ENCODE data around the gene DMTF1. TPM values are rescaled to one million over a fixed set of nuclear protein-coding genes. Genes with fewer than 3 reads are reported as not detected.

The DMTF1 gene
- polyA plus RNA-seq, 1 of the 3 experiments (the other 2 are of a cell fraction) = 108 TPM

DNA sequence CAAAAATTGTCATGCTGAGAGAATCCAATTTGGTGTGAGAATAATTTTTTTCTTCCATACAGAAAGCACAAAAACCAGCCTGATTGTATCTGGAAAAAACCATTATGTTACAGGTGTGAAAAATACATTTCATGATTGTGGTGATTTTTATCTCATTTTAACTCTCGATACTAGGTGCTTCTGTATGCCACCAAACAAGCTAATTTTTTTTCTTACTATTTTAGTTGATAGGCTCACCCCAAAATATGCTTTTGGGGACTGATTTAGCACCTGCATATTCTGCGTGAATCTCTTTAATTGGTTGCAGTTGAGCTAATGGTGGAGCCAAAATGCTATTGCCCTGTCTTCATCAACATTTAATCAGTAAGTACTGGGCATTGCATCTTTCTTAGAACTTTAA lies 1.9 kb downstream of the DMTF1 start:
- peaks cover 27 to 42% of the 10 kb centered on the region in 2 experiments; a peak in 3 of 4 replicates for H3K4me1 ChIP-seq (ENCODE audit: control insufficient read depth in 1 of 2, insufficient read depth in 2 of 2, low read depth in 1 of 2, low read length in 1 of 2)
- peak overlapping the region; percentile 96 to 99; a peak in 3 of 4 replicates for H3K27ac ChIP-seq (ENCODE audit: low read depth in 2 of 2, low read length in 1 of 2)

DNA sequence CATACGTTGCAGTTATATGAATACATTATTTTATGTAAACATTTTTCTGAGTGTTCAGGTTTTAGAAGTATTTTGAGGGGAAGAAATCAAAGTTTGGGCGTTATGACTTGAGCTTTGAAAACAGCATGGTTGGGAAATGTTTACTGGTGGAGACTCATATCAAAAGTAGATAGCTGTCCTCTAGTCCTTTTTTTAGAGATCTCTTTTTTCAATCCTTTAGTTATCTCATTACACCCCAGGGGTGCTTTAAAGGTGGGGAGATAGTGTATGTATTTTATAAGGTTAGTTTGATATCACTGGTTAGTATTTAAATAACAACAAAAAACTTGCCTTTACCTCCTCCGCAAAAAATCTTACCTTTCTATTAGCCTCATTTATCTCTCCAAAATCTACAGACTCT lies 2.3 kb downstream of the DMTF1 start:
- Histone ChIP-seq H3K9me2 (no peaks in the 10 kb centered on the region; the same call in 1 of the 2 replicates), H3K4me1 (ENCODE audit: control insufficient read depth in 1 of 2, insufficient read depth in 2 of 2, low read depth in 1 of 2, low read length in 1 of 2) (peaks cover 27 to 42% of the 10 kb centered on the region in 2 experiments; a peak in 3 of 4 replicates), H3F3A (replicated peaks; ENCODE audit: insufficient read depth) (peaks cover 32% of the 10 kb centered on the region), H2AFZ (ENCODE audit: low read depth) (no peak overlapping the region), H3K9ac (peak overlapping the region; percentile 96; the same call in 1 of the 2 replicates), H3K27me3 (ENCODE audit: insufficient read depth) (no peaks in the 10 kb centered on the region), H3K4me2 (peak overlapping the region; percentile 79), H3K9me3 (no peaks in the 10 kb centered on the region), H4K20me1 (ENCODE audit: insufficient read depth) (peaks cover 51% of the 10 kb centered on the region), H3K27ac (ENCODE audit: low read depth in 2 of 2, low read length in 1 of 2) (peak overlapping the region in 1 of 2 experiments; percentile 96; a peak in 1 of 4 replicates), H3K4me3 (ENCODE audit: low read depth in 2 of 2, low read length in 1 of 2) (peak overlapping the region; percentile 73 to 92), H3K79me2 (ENCODE audit: insufficient read depth) (peaks cover 68% of the 10 kb centered on the region), H3K36me3 (replicated peaks in 1 of 2; ENCODE audit: control insufficient read depth in 1 of 2, insufficient read depth in 2 of 2, low read length in 1 of 2) (peaks cover 35 to 36% of the 10 kb centered on the region in 2 experiments)
- no peak for DNase-seq
- ChIA-PET POLR2A (no interaction called here), CTCF (interaction anchor here (0.9 to 11.5 kb wide), 12 partner anchors 9 to 242 kb away, joined by 3 to 295 read pairs (median 6); partner anchors contain the start of genes ELAPOR2 and TMEM243)
- TF ChIP-seq, protein P1, sequence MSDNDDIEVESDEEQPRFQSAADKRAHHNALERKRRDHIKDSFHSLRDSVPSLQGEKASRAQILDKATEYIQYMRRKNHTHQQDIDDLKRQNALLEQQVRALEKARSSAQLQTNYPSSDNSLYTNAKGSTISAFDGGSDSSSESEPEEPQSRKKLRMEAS (IDR thresholded peaks at IDR 0.05; ENCODE audit: low read depth) = no peak
- TF ChIP-seq TAF1 (IDR thresholded peaks at IDR 0.05; ENCODE audit: borderline replicate concordance, low read depth, low read length) (no peak), MXI1 (IDR thresholded peaks at IDR 0.05; ENCODE audit: low read depth, low read length) (no peak), FOSL2 (IDR thresholded peaks at IDR 0.05; ENCODE audit: borderline replicate concordance, low read depth) (no peak), POLR2AphosphoS5 (IDR thresholded peaks at IDR 0.05; ENCODE audit: low read depth, low read length) (no peak), RCOR1 (IDR thresholded peaks at IDR 0.05; ENCODE audit: low read length) (no peak), RAD21 (IDR thresholded peaks at IDR 0.05; ENCODE audit: low read length) (no peak), NRF1 (IDR thresholded peaks at IDR 0.05; ENCODE audit: low read depth, low read length) (no peak), GABPA (IDR thresholded peaks at IDR 0.05; ENCODE audit: low read depth) (no peak), JUND (IDR thresholded peaks at IDR 0.05) (no peak), EP300 (IDR thresholded peaks at IDR 0.05; ENCODE audit: borderline replicate concordance in 1 of 2, low read depth in 1 of 2, low read length in 1 of 2) (no peak)
- TF ChIP-seq, protein P2, sequence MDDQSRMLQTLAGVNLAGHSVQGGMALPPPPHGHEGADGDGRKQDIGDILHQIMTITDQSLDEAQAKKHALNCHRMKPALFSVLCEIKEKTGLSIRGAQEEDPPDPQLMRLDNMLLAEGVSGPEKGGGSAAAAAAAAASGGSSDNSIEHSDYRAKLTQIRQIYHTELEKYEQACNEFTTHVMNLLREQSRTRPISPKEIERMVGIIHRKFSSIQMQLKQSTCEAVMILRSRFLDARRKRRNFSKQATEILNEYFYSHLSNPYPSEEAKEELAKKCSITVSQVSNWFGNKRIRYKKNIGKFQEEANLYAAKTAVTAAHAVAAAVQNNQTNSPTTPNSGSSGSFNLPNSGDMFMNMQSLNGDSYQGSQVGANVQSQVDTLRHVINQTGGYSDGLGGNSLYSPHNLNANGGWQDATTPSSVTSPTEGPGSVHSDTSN (IDR thresholded peaks at IDR 0.05) = no peak
- TF ChIP-seq, protein P3, sequence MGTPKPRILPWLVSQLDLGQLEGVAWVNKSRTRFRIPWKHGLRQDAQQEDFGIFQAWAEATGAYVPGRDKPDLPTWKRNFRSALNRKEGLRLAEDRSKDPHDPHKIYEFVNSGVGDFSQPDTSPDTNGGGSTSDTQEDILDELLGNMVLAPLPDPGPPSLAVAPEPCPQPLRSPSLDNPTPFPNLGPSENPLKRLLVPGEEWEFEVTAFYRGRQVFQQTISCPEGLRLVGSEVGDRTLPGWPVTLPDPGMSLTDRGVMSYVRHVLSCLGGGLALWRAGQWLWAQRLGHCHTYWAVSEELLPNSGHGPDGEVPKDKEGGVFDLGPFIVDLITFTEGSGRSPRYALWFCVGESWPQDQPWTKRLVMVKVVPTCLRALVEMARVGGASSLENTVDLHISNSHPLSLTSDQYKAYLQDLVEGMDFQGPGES (IDR thresholded peaks at IDR 0.05; ENCODE audit: low read depth, low read length) = no peak
- 54% methylated on average over 3 of the region's 3 CpGs for WGBS (ENCODE audit: low lambda C conversion rate)

More for the DNA sequence above, 1.9 kb downstream of the DMTF1 start:
- H3K4me3 ChIP-seq (ENCODE audit: low read depth in 2 of 2, low read length in 1 of 2) = peak overlapping the region; percentile 73 to 92
- peaks cover 32 to 33% of the 10 kb centered on the region in 2 experiments for H3K36me3 ChIP-seq (replicated peaks in 1 of 2; ENCODE audit: control insufficient read depth in 1 of 2, insufficient read depth in 2 of 2, low read length in 1 of 2)
- peak overlapping the region; percentile 79 for H3K4me2 ChIP-seq
- POLR2A ChIA-PET = interaction anchor here (0.9 kb wide), 1 partner anchor 114 kb away, joined by 3 read pairs; no protein-coding TSS in a partner anchor
- H3K79me2 ChIP-seq (ENCODE audit: insufficient read depth) = peaks cover 64% of the 10 kb centered on the region
- H3K27me3 ChIP-seq (ENCODE audit: insufficient read depth) = no peaks in the 10 kb centered on the region
- peak overlapping the region; percentile 96 for H3K9ac ChIP-seq
- H3K9me2 ChIP-seq = no peaks in the 10 kb centered on the region; the same call in 1 of the 2 replicates
- no peak for DNase-seq
- no peak for TF ChIP-seq EP300 (IDR thresholded peaks at IDR 0.05; ENCODE audit: borderline replicate concordance in 1 of 2, low read depth in 1 of 2, low read length in 1 of 2)
- no peak for TF ChIP-seq MXI1 (IDR thresholded peaks at IDR 0.05; ENCODE audit: low read depth, low read length)
- no peak for TF ChIP-seq RCOR1 (IDR thresholded peaks at IDR 0.05; ENCODE audit: low read length)
- TF ChIP-seq FOXJ3 (CRISPR knock-in tag; IDR thresholded peaks at IDR 0.05) = no peak
- TF ChIP-seq MEF2A (IDR thresholded peaks at IDR 0.05; ENCODE audit: borderline replicate concordance, low read depth) = no peak
- no peak for TF ChIP-seq YY1 (IDR thresholded peaks at IDR 0.05; ENCODE audit: low read depth)
- TF ChIP-seq TEAD4 (IDR thresholded peaks at IDR 0.05; ENCODE audit: borderline replicate concordance, insufficient read depth) = no peak
- TF ChIP-seq, protein P3 (IDR thresholded peaks at IDR 0.05; ENCODE audit: low read depth, low read length) = no peak
- TF ChIP-seq ELF1 (IDR thresholded peaks at IDR 0.05) = no peak
- no peak for TF ChIP-seq NRF1 (IDR thresholded peaks at IDR 0.05; ENCODE audit: low read depth, low read length)
- H3K9me3 ChIP-seq = no peaks in the 10 kb centered on the region
- H2AFZ ChIP-seq (ENCODE audit: low read depth) = no peak overlapping the region
- peaks cover 32% of the 10 kb centered on the region for H3F3A ChIP-seq (replicated peaks; ENCODE audit: insufficient read depth)
- 34% methylated on average over 2 of the region's 2 CpGs for WGBS (ENCODE audit: low lambda C conversion rate)
- H4K20me1 ChIP-seq (ENCODE audit: insufficient read depth) = peaks cover 51% of the 10 kb centered on the region
- CTCF ChIA-PET = interaction anchor here (0.9 to 11.5 kb wide), 14 partner anchors 9 to 242 kb away, joined by 3 to 295 read pairs (median 4); partner anchors contain the start of genes ELAPOR2 and TMEM243
